SIG-M5 treated with dmso at 0.1 percent for 504 hours (cell line): Measurements from ENCODE around the gene DNAH17.

Experiments
- DNase-seq: peaks from one replicate; lab custom pipeline; 2025; ENCODE audit not compliant: unreplicated experiment; lab: John Stamatoyannopoulos, UW

Gene DNAH17

DNA sequence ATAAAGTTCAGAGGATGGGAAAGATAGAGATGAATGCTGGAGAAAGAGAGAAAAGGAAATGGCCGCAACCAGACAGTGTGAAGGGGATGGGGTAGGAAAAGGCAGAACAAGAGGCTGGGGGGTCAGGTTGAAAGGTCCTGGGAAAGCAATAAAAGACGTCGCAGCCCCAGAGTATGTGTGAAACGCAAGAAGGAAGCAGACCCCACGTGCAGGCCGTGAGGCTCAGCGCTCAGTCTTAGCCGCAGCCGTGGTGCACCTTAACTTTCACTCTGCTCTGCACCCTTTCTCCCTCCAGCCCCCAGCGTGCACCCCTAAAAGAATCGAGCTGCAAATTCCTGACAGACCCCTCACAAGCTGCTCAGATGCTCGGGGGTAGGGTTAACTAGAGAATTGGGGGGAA lies 1.9 kb downstream of the DNAH17 start:
- no peak for DNase-seq

DNA sequence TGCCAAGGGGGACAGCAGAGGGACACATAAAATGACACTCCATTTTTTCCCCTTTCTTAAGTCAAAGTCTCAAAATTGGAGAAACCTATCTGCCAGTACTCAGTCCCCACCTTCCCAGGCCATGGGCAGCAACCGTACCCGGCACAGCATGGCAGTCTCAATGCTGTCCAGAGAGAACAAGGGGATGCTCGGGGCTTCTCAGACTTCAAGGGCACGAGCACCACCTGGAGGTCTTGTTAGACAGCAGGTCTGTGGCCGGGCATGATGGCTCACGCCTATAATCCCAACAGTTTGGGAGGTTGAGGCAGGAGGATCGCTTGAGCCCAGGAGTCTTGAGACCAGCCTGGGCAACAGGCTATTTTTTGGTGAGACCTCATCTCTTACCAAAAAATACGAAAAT lies 3.2 kb downstream of the DNAH17 start:
- DNase-seq: no peak

DNA sequence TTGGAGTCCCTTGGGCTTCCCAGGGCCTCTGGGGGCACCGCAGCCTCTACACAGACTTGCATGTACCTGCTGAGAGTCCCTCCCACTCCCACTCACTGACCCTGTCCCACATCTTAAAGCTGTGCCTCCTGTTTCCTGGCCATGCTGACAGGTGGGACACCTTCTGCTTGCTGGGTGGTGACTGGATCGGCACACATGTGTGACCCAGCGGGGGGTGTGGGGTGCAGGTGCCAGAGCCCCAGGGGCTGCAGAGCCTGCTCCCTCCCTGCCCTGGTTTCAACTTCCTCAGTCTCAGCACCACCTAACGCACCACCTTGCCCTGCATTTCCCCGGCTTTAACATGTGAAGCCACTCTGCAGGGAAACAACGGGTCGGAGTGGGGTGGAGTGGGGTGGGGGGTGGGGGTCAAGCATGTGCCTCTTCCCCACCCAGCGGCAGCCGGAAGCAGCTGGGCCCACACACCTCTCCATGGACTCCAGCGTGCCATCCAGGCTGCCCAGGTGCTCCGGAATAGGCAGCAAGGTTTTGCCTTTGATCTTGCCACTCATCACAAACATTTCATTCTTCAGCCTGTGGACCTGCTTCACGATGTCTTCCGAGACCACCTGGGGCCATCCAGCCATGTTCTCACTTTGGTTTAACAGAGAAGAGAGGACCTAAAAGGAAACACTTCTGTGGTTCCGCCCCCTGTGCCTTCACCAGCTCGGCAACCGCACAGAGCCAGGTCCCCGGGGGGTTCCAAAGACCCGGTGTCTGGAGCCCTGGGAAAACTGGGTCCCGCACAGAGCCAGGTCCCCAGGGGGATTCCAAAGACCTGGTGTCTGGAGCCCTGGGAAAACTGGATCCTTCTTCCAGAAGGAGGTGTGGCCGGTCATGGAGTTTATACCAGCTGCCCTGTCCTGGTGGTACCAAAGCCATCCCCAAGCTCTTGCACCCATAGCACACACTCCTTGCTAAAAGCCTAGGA lies 4.7 kb downstream of the DNAH17 start:
- no peak for DNase-seq

DNA sequence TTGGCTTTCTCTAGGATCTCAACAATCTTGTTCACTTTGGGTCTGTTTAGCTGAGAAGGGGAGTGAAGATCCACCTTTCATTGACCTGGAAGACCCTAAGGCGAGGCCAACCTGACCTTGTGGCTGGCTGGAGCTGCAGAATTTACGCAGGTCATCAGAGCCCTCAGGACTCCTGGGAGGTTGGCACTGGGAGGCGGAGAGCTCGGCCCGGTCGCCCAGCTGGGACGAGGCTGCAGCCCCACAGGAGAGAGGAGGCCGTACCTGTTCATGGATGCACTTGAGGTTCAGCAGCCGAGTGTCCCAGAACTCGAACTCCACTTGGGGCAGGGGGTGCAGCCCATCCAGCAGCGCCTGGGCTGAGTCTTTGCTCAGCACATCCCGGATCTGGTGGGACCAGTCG lies 5.9 kb downstream of the DNAH17 start:
- DNase-seq: no peak

DNA sequence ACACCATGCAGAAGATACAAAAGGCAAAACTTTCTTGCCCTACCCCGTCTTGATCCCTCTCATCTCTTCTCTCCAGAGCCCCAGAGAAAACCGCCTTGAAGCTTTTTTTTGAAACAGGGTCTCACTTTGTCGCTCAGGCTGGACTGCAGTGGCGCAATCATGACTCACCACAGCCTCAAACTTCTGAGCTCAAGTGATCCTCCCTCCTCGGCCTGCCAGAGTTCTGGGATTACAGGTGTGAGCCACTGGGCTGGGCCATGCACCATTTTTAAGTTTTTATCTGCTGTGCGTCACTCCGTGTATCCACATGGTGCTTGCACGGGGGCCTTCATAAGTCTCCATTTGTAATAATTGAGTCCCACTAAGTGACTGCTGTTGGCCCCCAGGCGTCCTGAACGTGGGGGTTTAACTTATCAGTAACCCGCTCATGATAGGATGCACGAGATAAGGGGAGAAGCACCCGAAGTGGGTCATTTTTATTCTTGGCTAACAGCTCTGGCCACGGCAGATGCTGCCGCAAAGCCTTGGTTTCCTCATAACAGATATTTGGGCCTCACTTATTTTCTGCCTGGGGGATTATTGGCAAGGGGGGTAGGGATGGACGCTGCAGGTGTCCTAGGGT lies 8.6 kb downstream of the DNAH17 start:
- DNase-seq: peak; percentile 63

DNA sequence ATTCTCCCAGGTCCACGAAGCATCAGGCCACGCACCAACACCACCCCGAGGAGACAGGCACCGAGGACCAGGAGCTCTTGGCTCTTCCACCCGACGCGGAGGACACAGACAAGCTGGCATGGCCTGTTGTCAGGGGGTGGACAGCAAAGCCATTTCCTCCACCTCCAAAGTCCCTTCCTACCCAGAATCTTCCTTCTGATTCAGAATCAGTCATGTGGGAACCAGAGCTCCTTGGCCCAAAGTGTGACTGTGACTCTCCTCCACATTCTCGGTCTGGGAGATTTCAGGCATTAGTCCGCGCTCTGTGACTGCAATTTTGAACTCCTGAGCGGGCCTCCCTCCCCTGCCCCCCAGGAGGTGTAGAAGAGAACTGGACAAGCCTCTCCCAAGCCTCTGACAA lies 9.2 kb downstream of the DNAH17 start:
- no peak for DNase-seq

DNA sequence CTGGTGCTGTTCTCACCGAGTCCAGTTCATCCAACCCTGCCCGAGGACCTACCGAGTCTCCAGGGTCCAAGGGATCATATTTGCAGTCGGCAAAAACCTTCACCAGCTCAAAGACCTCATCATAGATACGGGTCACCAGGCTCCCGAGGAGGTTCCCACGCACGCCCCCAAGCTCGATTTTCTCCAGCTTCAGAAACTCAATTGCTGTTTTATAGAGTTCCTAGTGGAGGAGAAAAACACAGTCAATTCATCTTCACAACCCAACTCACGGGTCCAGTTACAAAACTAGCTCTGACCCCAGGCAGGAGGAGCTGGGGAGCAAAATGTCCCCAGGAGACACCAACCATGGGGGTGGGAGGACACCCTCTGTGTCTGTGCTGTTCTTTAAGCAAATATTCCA lies 10.2 kb downstream of the DNAH17 start:
- DNase-seq: no peak

DNA sequence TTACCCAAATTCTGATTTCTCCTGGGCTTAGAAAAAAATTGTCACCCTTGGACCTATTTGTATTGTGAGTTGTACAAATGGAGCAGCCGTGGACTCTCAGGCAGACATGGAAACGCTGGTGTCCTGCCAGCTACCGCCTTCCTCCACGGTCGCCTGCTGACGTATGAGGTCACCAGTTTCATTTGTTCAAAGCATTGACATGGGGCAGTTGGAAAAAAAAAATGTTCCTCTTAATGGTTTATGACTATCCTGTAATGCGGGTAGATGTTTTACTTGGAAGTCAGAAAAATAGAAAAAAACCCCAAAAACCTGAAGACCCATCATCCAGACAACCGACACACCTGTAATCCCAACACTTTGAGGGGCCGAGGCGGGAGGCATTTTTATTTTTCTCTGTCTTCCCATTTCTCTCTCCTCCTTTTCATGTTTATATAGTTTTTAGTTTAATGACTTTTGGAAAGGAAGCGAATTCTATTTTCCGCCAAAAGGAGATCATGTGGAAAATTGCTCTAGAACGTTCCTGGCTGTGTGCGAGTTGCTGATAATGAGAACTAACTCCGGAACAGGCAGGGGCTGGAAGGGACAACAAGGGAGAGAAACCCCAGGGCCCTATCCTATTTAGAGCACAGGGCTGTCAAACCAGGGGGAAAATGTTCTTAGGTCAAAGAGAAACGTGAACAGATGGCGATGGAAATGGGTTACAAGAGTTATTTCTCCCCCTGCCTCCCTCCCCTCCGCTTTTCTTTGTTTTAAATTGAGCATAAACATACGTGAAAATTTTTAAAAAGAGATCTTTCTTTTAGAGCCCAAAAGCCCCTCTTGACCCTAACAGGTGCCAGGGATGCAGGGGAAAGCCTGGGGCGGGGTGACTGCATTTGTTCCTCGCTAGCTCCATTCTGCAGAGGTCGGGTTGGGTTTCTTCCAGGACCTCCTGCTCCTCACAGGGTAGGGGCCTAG lies 13.7 kb downstream of the DNAH17 start:
- no peak for DNase-seq

DNA sequence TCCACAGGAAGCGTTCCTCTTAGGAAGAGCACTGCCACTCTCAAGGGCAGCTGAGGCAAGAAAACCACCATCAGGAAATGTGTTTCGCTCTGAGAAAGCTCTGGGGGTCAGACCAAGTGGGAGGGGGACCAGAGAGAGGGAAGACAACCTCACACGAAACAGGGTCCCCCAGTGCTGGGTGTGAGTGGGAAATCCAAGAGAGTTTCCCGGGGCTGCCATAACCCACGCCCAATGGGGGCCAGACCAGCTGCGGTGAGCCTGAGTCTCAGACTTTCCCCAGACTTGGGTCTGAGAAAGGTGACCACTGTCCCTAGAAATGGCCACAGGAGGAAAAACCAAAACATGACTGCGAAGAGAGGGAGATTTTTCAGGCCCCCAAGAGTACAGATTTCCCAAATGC lies 14.5 kb downstream of the DNAH17 start:
- DNase-seq: no peak

DNA sequence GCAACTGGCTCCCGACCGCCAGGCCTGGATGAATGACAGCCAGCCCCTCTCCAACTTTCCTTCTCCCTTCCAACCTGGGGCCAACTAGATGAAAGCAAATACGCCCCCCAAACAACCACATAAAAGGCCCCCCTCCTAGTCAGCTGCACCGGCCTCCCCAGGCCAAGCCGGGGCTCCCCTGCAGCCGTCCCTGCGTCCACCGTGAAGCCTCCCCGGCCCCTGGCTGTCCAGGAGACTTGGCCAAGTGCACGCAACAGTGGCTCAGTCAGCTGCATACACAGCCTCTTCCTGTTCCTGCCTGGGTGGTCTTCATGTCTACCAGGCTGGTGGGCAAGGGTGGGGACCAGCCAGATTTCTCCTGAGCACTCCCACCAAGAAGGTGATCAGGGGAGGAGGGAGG lies 16.0 kb downstream of the DNAH17 start:
- DNase-seq: no peak

DNA sequence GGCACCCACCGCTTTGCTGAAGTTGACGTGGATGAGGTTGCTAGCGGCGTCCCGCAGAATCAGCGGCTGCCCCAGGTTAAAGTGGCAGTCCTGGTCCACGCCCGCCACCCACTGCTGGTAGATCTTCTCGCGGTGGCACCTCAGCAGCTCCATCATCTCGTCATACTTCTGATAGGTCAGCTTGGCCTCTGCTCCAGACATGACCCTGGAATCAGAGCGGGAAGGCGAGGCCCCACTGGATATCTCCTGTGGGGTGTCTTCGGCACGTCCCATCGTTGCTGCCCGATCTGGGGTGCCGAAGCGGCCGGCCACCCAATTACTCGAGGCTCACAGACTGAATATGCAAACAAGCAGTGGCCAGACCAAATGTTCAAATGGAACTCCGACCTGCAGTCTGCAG lies 16.5 kb downstream of the DNAH17 start:
- no peak for DNase-seq

DNA sequence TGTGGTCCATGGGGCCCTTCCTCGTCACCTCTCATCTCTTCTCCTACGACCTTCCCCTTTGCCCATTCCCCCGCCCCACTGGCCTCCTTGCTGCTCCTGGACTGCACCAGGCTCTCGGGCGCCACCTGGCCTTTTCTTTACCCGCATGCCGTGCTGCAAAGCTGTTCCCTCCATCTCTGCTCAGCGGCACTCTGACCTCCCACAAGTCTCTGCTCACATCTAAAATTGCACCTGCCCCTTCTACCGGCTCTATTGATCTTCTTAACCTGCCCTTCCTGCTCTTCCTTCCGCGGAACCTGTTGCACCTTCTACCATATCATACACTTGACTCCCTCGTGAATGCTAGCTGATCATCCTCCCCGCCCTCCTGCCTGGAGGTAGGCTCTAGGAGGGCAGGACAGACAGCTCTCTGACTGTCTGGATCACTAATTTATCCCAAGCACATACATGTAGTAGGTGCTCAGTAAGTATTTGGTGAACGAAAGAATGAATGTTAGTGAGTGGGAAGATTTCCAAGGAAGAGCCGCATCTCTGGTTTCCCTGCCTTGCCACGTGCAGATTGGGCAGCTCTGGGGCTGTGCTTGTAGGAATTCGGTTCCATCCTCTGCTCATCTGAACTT lies 17.3 kb downstream of the DNAH17 start:
- DNase-seq: no peak

DNA sequence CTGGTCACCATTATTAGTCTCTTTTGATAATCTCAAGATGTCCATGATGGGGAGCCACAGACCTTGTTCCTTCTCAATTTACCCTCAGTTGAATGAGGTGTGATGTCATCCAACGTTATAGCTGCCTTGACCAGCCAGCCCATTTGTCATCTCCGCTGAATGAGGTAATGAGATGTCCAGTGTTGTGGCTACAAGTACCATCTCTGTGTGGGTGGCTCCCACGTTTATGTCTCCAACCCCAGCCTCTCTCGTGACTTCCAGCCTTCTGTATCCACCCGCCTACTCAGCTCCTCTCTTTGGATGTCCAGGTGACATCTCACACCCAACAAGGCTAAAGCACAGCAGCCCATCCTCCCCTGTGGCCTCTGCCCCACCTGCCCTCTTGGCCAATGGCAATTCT lies 18.2 kb downstream of the DNAH17 start:
- DNase-seq: no peak

DNA sequence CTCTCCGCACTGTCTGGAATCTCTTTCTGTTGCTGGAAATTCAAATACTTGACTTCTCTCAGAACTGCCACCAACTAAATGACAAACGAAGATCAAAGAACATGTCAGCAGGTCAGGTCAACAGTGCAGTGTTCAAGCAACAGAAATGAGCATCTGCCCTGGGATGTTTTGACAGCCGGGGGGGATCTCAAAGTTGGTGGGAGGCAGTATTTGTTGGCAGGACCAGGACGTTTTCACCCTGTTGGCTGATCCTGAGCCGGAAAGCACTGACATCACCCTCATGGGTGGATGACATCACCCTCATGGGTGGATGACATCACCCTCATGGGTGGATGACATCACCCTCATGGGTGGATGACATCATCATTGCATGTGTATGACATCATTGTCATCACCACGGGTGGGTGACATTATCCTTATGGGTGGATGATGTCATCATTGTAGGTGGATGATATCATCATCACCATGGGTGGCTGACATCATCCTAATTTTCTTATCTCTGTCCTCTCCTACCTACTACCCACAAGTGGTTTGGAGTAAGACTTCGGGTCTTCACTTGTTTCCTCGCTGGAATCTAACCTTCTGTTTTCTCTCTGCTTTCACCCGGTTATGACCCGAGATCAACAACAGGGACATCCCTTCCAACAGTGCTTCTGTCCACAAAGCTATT lies 18.9 kb downstream of the DNAH17 start:
- DNase-seq: no peak

DNA sequence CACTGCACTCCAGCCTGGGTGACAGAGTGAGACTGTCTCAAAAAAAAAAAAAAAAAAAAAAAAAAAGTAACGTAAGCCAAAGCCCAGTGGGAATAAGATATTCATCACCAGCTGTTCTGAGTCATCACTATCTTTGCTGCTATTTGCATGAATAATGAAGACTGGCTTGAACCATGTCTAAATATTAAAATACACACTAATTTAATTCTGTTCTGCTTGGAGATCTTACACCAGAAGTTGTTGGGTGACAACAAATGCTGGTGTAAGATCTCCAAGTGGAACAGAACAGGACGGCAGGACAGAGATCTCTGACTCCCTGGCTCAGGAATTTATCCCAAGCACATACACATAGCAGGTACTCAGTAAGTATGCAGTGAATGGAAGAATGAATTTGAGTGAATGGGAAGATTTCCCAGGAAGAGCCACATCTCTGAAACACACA lies 19.6 kb downstream of the DNAH17 start:
- DNase-seq: no peak

DNA sequence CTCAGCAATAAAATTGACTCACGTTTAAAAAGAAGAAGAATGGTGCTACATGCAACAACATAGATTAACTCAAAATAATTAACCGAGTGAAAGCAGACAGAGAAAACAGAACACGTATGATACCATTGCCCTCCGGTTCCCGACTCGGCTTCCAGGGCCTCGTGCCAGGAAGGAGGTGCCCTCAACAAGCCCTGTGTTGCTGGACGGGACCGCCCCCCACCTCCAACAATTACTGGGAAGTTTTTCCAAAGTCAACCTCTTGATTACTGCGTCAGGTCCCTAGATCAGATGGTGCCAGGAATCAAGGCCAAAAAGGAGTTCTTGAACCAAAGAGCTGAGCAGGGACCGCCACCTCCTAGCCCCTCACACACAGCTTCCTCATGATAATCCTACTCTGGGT lies 20.4 kb downstream of the DNAH17 start:
- DNase-seq: no peak

DNA sequence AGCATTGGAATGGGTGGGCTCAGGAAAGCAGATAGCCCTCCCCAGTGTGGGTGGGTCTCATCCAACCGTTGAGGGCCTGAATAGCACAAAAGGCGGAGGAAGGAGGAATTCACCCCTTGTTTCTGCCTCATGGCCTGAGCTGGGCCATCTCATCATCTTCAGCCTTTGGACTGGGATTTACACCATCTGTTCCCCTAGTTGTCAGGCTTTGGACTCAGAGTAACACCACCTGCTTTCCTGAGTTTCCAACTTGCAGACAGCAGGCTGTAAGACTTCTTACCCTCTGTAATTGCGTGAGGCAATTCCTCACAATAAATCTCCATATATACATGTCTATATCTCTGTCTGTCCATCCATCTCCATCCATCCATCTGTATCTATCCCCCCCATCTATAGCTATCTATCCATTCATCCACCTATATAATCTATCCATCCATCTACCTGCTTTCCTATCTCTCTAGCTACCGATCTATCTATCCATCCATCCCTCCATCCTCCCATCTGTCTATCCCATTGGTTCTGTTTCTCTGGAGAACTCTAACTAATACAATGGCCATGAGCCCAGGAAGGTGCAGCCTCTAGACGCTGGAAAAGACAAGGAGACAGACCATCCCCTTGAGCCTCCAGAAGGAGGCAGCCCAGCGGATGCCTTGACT lies 21.3 kb downstream of the DNAH17 start:
- no peak for DNase-seq

DNA sequence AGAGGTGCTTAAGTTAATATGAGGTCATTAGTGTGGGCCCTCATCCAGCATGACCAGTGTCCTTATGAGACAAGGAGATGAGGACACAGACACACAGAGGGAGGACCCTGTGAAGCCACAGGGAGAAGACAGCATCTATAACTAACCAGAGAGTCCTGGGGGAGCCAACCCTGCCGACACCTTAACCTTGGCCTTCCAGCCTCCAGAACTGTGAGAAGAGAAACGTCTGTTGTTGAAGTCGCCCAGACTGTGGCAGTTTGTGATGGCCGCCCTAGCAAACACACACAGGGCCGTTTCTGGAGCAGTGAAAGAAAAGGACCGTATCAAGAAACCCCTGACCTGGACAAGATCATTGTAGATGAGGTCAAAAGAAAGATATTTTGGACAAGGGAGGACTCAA lies 26.7 kb downstream of the DNAH17 start:
- DNase-seq: no peak

DNA sequence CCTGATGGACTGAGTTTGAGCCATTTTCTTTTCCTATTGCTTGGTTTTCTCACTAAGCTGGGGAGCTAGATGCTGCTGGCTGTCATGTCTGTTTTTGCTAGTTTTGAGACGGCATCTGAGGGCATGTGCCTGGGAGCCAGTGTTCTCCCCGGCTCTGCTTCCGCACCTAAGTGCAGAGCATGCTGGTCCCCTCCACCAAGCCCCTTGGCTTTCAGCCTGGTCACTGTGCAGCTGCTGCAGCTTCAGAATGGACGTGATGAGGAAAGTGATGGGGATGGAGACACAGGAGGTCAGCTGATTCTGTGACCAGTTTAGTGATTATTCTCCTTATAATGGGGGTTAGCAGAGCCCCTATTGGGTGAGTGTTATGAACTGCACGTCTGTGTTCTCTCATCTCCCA lies 28.5 kb downstream of the DNAH17 start:
- DNase-seq: no peak

DNA sequence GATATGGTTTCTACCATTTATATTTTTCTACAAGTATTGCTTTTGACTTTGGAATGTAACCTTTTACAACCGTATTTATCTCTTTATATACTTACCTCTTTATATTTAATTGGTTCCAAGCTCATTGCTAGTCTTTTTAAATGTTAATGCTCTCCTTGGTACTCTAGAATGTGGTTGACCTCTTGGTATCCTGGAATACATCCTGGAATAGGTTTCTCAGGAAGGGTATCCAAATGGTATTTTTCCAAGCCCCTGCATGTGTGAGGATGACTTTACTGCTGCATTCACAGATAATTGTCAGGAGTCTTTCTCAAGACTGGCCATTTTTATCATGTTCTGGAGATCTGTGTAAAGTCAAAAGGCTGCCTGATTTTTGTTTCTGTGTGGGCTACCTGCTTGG lies 30.2 kb downstream of the DNAH17 start:
- no peak for DNase-seq
